SH-SY5Y (cell line): Measurements from ENCODE around the gene RPS19BP1.

Experiments
- GATA2 ChIP-seq: IDR thresholded peaks from 2 replicates; pipeline ENCODE4 v1.6.1; 2011; ENCODE audit warnings: mild to moderate bottlenecking, low read depth, low read length
- GATA3 ChIP-seq: IDR thresholded peaks from 2 replicates; pipeline ENCODE4 v1.6.1; 2011; ENCODE audit warnings: low read depth, mild to moderate bottlenecking, low read length, moderate library complexity

DNA sequence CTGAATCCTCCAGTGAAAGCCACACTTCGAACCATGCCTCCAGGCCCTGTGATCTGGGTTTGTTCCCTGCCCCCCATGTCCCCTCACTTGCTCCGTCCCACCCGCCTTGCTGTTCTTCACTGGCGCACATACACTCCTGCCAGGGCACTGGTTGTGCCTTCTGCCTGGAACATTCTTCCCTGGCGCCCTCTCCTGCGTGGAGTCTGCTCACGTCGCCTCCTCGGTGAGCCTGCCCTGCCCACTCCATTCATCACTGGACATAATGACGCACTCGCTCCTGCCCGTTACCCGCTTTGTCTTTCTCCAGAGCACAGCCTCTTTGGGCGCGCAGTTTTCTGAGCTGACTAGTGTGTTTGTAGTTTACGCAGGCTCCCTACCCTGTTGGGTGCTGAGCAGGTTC, 51.5 kb downstream of the RPS19BP1 start:
- TF ChIP-seq GATA2 (no peak), GATA3 (no peak)
